Peyer's patch (tissue), 4 donors: ENCODE data around the gene MS4A10. TPM values are rescaled to one million over a fixed set of nuclear protein-coding genes. Genes with fewer than 3 reads are reported as not detected.

Source experiments
- DNase-seq, 3 donors: peaks; one replicate each; pipeline ENCODE4 v3.0.0-alpha.2; 2017 to 2019
- H3K27ac ChIP-seq, 4 donors: fragments of 200-600 bp; sonication (generic); one replicate each; pipeline ENCODE4 v1.5.1; 2016 to 2019
- H3K27me3 ChIP-seq, 2 donors: fragments of 200-600 bp; sonication (generic); one replicate each; pipeline ENCODE4 v1.5.1; 2019
- H3K36me3 ChIP-seq, 3 donors: fragments of 200-600 bp; sonication (generic); one replicate each; pipeline ENCODE4 v1.5.1; 2016 to 2019
- H3K4me1 ChIP-seq, 4 donors: fragments of 200-600 bp; sonication (generic); one replicate each; pipeline ENCODE4 v1.5.1; 2016 to 2019
- H3K4me3 ChIP-seq, 4 donors: fragments of 200-600 bp; sonication (generic); 1 replicate in 3 of 4; 2 replicates in 1 of 4; pipeline ENCODE4 v1.5.1; 2016 to 2019; ENCODE audit warnings: mild to moderate bottlenecking in 1 of 4
- H3K9me3 ChIP-seq, 4 donors: fragments of 200-600 bp; sonication (generic); one replicate each; pipeline ENCODE4 v1.5.1; 2016 to 2019; ENCODE audit warnings: mild to moderate bottlenecking in 1 of 4
- CTCF ChIP-seq, 6 experiments: fragments of 450-650 bp in 4 of 6; fragments of 200-600 bp in 2 of 6; sonication (generic) in 1 of 6; IDR thresholded peaks; one replicate each; pipeline ENCODE4 v1.5.1; 2017 to 2019; ENCODE audit warnings: antibody characterized with exemption in 6 of 6, mild to moderate bottlenecking in 3 of 6, moderate library complexity in 1 of 6
- POLR2A ChIP-seq, 2 donors: fragments of 450-650 bp; IDR thresholded peaks; one replicate each; pipeline ENCODE4 v1.5.1; 2017; ENCODE audit warnings: antibody characterized with exemption in 2 of 2, mild to moderate bottlenecking in 2 of 2, moderate library complexity in 2 of 2
- total RNA-seq, 4 donors: library from RNA; depleted of rRNA; stranded (reverse); fragments of >200 nt; gene quantifications; one replicate each; pipeline ENCODE4 v1.1.0, GENCODE V29; 2016

The MS4A10 gene
- total RNA-seq, 4 donors from 2014 or later = 5.0 to 338 (median 221) TPM

GRCh38 chr11:60795291-60795690 lies 10.2 kb downstream of the MS4A10 start:
- Histone ChIP-seq H3K27ac (no peak overlapping the region), H3K4me3 (no peak overlapping the region), H3K36me3 (peaks cover 0 to 5% (median 0%) of the 10 kb centered on the region in 3 donors), H3K27me3 (no peaks in the 10 kb centered on the region), H3K4me1 (no peaks in the 10 kb centered on the region), H3K9me3 (no peaks in the 10 kb centered on the region)
- TF ChIP-seq CTCF (IDR thresholded peaks at IDR 0.05) (no peak), POLR2A (IDR thresholded peaks at IDR 0.05) (no peak)
- DNase-seq = no peak

- Histone ChIP-seq H3K9me3 (no peaks in the 10 kb centered on the region), H3K27ac (no peak overlapping the region), H3K4me3 (no peak overlapping the region), H3K36me3 (peaks cover 0 to 5% (median 0%) of the 10 kb centered on the region in 3 donors), H3K4me1 (no peaks in the 10 kb centered on the region), H3K27me3 (no peaks in the 10 kb centered on the region)
- TF ChIP-seq POLR2A (IDR thresholded peaks at IDR 0.05) (no peak), CTCF (IDR thresholded peaks at IDR 0.05) (no peak)
- DNase-seq = no peak
These were observed 12.9 kb downstream of the MS4A10 start for GRCh38 chr11:60797846-60798630.

GRCh38 chr11:60798631-60799030 lies 13.5 kb downstream of the MS4A10 start:
- H3K4me1 ChIP-seq = no peaks in the 10 kb centered on the region
- no peak overlapping the region for H3K27ac ChIP-seq
- TF ChIP-seq POLR2A (IDR thresholded peaks at IDR 0.05) = no peak
- no peak for TF ChIP-seq CTCF (IDR thresholded peaks at IDR 0.05)

GRCh38 chr11:60801194-60801593 lies 16.1 kb downstream of the MS4A10 start:
- DNase-seq = peak in 1 of 3 donors; percentile 20
- H3K27me3 ChIP-seq = no peaks in the 10 kb centered on the region
- H3K36me3 ChIP-seq = peaks cover 0 to 5% (median 0%) of the 10 kb centered on the region in 3 donors
- H3K9me3 ChIP-seq = no peaks in the 10 kb centered on the region
- no peak overlapping the region for H3K27ac ChIP-seq
- H3K4me3 ChIP-seq = no peak overlapping the region
- TF ChIP-seq POLR2A (IDR thresholded peaks at IDR 0.05) (no peak), CTCF (IDR thresholded peaks at IDR 0.05) (no peak)
- H3K4me1 ChIP-seq = no peaks in the 10 kb centered on the region

More at GRCh38 chr11:60798631-60799030, 13.5 kb downstream of the MS4A10 start:
- Histone ChIP-seq H3K4me3 (no peak overlapping the region), H3K27me3 (no peaks in the 10 kb centered on the region), H3K9me3 (no peaks in the 10 kb centered on the region), H3K36me3 (peaks cover 0 to 5% (median 0%) of the 10 kb centered on the region in 3 donors)
- peak in 1 of 3 donors; percentile 42 for DNase-seq

GRCh38 chr11:60803273-60803936 lies 18.3 kb downstream of the MS4A10 start:
- Histone ChIP-seq H3K27me3 (no peaks in the 10 kb centered on the region), H3K4me1 (no peaks in the 10 kb centered on the region), H3K36me3 (no peaks in the 10 kb centered on the region), H3K4me3 (no peak overlapping the region), H3K27ac (no peak overlapping the region), H3K9me3 (no peaks in the 10 kb centered on the region)
- DNase-seq = peak in 1 of 3 donors; percentile 4
- TF ChIP-seq POLR2A (IDR thresholded peaks at IDR 0.05) (no peak), CTCF (IDR thresholded peaks at IDR 0.05) (no peak)
